Measurements from ENCODE around the gene CACNA2D1.

CACNA2D1 gene

DNA sequence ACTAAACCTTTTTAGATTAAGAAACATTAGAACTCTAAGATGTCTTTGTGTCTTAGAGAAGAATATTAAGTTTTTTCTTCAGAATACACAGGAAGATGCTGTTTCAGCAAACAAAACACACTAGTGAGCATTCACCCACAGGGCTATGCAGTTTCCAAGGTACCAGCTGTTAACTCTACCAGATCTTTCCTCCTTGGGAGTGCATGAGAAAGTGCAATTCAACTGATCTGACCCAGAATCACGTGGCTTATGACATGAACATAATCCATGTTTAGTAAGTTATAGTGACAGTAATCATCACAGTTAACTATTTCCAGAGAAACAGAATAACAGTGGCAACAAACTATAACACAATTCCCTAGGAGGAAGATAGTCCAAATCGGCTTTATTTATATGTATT, 270.7 kb downstream of the CACNA2D1 start:
- H3K4me1 ChIP-seq (ENCODE audit: control insufficient read depth in 2 of 2, insufficient read depth in 1 of 2, low read depth in 1 of 2, low read length in 2 of 2): no peaks in the 10 kb centered on the region
- no peak overlapping the region for H3K4me2 ChIP-seq (ENCODE audit: insufficient read depth, low read length, poor library complexity, severe bottlenecking)
- no peak overlapping the region for H4K8ac ChIP-seq (ENCODE audit: low read depth, low read length)
- H3K4me3 ChIP-seq (ENCODE audit: low read length in 2 of 2): no peak overlapping the region
- H2BK5ac ChIP-seq (ENCODE audit: low read length): no peak overlapping the region
- H3K14ac ChIP-seq (ENCODE audit: low read length): no peak overlapping the region
- no CpG with 5 or more reads among the region's 2 CpGs for WGBS, 2 donors (ENCODE audit: extremely low coverage in 2 of 2, insufficient read length in 2 of 2, insufficient replicate concordance in 1 of 2)
- H3K79me1 ChIP-seq (ENCODE audit: low read depth, low read length): no peaks in the 10 kb centered on the region
- H4K91ac ChIP-seq (ENCODE audit: low read depth, low read length, poor library complexity): no peak overlapping the region
- H3K23ac ChIP-seq (ENCODE audit: low read depth, low read length, poor library complexity): no peak overlapping the region
- H2BK12ac ChIP-seq (ENCODE audit: low read length): no peak overlapping the region
- no peak overlapping the region for H2AFZ ChIP-seq (ENCODE audit: low read length)
- no peak for DNase-seq (ENCODE audit: low spot score)
- H3K9ac ChIP-seq (ENCODE audit: low read depth, low read length, poor library complexity): no peak overlapping the region
- no peak overlapping the region for H2BK120ac ChIP-seq (ENCODE audit: low read depth, low read length)
- no peak overlapping the region for H3K18ac ChIP-seq (ENCODE audit: low read length)
- H3K27me3 ChIP-seq (ENCODE audit: control insufficient read depth in 3 of 3, insufficient read depth in 3 of 3, low read depth in 1 of 3, low read length in 3 of 3): no peaks in the 10 kb centered on the region
- no peak overlapping the region for H3K4ac ChIP-seq (ENCODE audit: low read length)
- no peak overlapping the region for H3K27ac ChIP-seq (replicated peaks; ENCODE audit: low read length)
- no peak overlapping the region for H2BK15ac ChIP-seq (ENCODE audit: low read length)
- no peak overlapping the region for H2AK5ac ChIP-seq (ENCODE audit: low read depth, low read length)
- H3K36me3 ChIP-seq (replicated peaks in 1 of 2; ENCODE audit: control insufficient read depth in 2 of 2, insufficient read depth in 2 of 2, low read length in 2 of 2): no peaks in the 10 kb centered on the region
- H3K9me3 ChIP-seq (replicated peaks in 1 of 2; ENCODE audit: control insufficient read depth in 2 of 2, insufficient read depth in 1 of 2, low read depth in 1 of 2, low read length in 2 of 2): no peaks in the 10 kb centered on the region

DNA sequence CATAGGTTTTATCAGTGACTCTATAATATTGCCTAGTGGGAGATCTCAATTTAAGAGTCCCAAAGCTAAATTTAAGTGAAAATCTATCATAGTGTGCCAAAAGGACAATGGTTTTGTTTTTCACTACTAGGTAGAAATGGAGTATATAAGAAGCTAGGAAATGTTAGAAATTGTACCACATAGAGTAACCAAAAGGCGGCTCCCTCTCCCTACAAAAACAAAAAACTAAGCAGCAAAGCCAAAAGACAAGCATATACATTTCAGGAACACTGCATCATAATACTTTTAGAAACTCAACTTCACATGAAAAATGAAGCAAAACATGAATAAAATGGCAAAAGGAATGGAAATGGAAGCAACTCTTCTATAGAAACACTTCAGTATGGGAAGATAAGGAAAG, 271.6 kb downstream of the CACNA2D1 start:
- Histone ChIP-seq H3K36me3 (replicated peaks in 1 of 2; ENCODE audit: control insufficient read depth in 2 of 2, insufficient read depth in 2 of 2, low read length in 2 of 2) (no peaks in the 10 kb centered on the region), H3K9ac (ENCODE audit: low read depth, low read length, poor library complexity) (no peak overlapping the region), H2AK5ac (ENCODE audit: low read depth, low read length) (no peak overlapping the region), H2BK15ac (ENCODE audit: low read length) (no peak overlapping the region), H3K4me1 (ENCODE audit: control insufficient read depth in 2 of 2, insufficient read depth in 1 of 2, low read depth in 1 of 2, low read length in 2 of 2) (no peaks in the 10 kb centered on the region), H2BK120ac (ENCODE audit: low read depth, low read length) (no peak overlapping the region), H3K14ac (ENCODE audit: low read length) (no peak overlapping the region), H2BK5ac (ENCODE audit: low read length) (no peak overlapping the region), H3K27me3 (ENCODE audit: control insufficient read depth in 3 of 3, insufficient read depth in 3 of 3, low read depth in 1 of 3, low read length in 3 of 3) (no peaks in the 10 kb centered on the region), H3K79me1 (ENCODE audit: low read depth, low read length) (no peaks in the 10 kb centered on the region), H3K4me3 (ENCODE audit: low read length in 2 of 2) (no peak overlapping the region), H3K18ac (ENCODE audit: low read length) (no peak overlapping the region), H2AFZ (ENCODE audit: low read length) (no peak overlapping the region), H3K4ac (ENCODE audit: low read length) (no peak overlapping the region), H3K27ac (replicated peaks; ENCODE audit: low read length) (no peak overlapping the region), H4K8ac (ENCODE audit: low read depth, low read length) (no peak overlapping the region), H3K23ac (ENCODE audit: low read depth, low read length, poor library complexity) (no peak overlapping the region), H3K9me3 (replicated peaks in 1 of 2; ENCODE audit: control insufficient read depth in 2 of 2, insufficient read depth in 1 of 2, low read depth in 1 of 2, low read length in 2 of 2) (no peaks in the 10 kb centered on the region), H4K91ac (ENCODE audit: low read depth, low read length, poor library complexity) (no peak overlapping the region), H2BK12ac (ENCODE audit: low read length) (no peak overlapping the region), H3K4me2 (ENCODE audit: insufficient read depth, low read length, poor library complexity, severe bottlenecking) (no peak overlapping the region)
- no peak for DNase-seq (ENCODE audit: low spot score)
- no CpG with 5 or more reads among the region's 1 CpG for WGBS, 2 donors (ENCODE audit: extremely low coverage in 2 of 2, insufficient read length in 2 of 2, insufficient replicate concordance in 1 of 2)

DNA sequence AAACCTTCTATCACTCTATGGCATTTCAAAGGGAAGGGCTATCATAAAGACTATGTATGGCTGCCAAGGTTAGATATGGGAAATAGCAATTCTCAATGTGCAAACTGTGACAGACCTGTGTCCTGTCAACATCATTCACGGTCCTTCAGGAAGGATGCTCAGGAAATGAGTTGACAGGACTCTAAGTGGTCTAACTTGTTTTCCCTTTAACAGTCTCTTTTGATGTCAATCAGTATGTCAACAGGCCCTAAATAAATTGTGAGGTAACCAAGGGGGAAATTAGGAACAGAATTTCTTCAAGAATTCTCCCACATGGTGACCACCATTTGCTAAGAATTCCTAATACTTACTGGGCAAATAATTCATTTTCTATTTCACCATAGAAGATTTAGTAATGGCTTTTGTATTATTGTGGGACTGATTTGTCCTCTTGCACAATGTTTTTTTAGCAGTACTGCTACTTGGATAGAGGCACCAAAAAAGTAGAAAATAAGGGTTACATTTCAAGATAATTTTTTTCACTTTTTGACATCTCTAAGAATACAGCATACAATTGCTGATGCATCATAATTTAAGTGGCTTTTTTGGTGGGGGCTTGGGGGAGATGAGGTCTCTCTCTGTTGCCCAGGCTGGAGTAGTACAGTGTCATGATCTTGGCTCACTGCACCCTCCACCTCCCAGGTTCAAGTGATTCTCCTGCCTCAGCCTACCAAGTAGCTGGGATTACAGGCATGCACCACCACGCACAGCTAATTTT, 275.8 kb downstream of the CACNA2D1 start:
- WGBS, 2 donors (ENCODE audit: extremely low coverage in 2 of 2, insufficient read length in 2 of 2, insufficient replicate concordance in 1 of 2): no CpG with 5 or more reads among the region's 2 CpGs
- H3K79me1 ChIP-seq (ENCODE audit: low read depth, low read length): no peaks in the 10 kb centered on the region
- no peak overlapping the region for H2AFZ ChIP-seq (ENCODE audit: low read length)
- H3K9me3 ChIP-seq (replicated peaks in 1 of 2; ENCODE audit: control insufficient read depth in 2 of 2, insufficient read depth in 1 of 2, low read depth in 1 of 2, low read length in 2 of 2): no peaks in the 10 kb centered on the region
- no peak overlapping the region for H2BK120ac ChIP-seq (ENCODE audit: low read depth, low read length)
- H3K4ac ChIP-seq (ENCODE audit: low read length): no peak overlapping the region
- H3K4me3 ChIP-seq (ENCODE audit: low read length in 2 of 2): no peak overlapping the region
- H3K27me3 ChIP-seq (ENCODE audit: control insufficient read depth in 3 of 3, insufficient read depth in 3 of 3, low read depth in 1 of 3, low read length in 3 of 3): no peaks in the 10 kb centered on the region
- H4K91ac ChIP-seq (ENCODE audit: low read depth, low read length, poor library complexity): no peak overlapping the region
- peaks cover 0 to 1% of the 10 kb centered on the region in 2 donors for H3K4me1 ChIP-seq (ENCODE audit: control insufficient read depth in 2 of 2, insufficient read depth in 1 of 2, low read depth in 1 of 2, low read length in 2 of 2)
- no peak overlapping the region for H2BK5ac ChIP-seq (ENCODE audit: low read length)
- no peak overlapping the region for H2BK15ac ChIP-seq (ENCODE audit: low read length)
- no peak overlapping the region for H3K4me2 ChIP-seq (ENCODE audit: insufficient read depth, low read length, poor library complexity, severe bottlenecking)
- H2BK12ac ChIP-seq (ENCODE audit: low read length): no peak overlapping the region
- no peak overlapping the region for H4K8ac ChIP-seq (ENCODE audit: low read depth, low read length)
- H3K18ac ChIP-seq (ENCODE audit: low read length): no peak overlapping the region
- no peak for DNase-seq (ENCODE audit: low spot score)
- H2AK5ac ChIP-seq (ENCODE audit: low read depth, low read length): no peak overlapping the region
- H3K27ac ChIP-seq (replicated peaks; ENCODE audit: low read length): no peak overlapping the region
- H3K23ac ChIP-seq (ENCODE audit: low read depth, low read length, poor library complexity): no peak overlapping the region
- no peak overlapping the region for H3K9ac ChIP-seq (ENCODE audit: low read depth, low read length, poor library complexity)
- no peaks in the 10 kb centered on the region for H3K36me3 ChIP-seq (replicated peaks in 1 of 2; ENCODE audit: control insufficient read depth in 2 of 2, insufficient read depth in 2 of 2, low read length in 2 of 2)
- no peak overlapping the region for H3K14ac ChIP-seq (ENCODE audit: low read length)

DNA sequence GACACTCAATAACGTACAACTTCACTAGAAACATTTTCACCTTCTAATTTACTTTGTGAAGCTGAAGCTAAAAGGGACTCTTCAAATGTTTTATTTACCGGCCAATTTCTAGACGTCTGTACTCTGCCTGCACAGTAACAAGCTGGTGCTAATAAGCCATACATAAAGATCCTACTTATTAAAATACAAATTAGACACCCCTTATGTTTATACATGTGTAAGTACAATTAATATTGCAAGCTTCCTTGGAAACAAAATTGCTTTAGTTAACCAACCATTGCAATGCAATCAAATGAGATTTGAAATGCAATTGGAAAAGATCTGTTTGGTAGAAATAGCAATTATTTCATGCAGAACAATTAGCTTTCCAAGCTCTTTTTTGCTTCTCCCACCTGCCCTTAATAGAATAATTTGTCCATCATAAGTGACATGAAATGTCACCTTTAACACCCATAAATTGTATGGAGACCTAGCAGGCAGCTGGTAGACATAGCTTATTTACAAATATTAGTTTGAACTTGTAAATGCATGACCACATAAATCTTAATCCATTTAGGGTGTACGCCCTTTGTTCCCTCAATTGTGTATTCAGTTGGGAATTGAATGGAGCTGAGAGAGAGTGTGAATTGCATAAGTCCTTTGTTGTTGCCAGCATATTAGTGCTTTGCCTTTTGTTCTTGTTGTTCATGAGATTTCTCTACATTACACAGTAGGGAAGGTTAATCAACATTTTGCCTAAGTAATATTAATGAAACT, 277.1 kb downstream of the CACNA2D1 start:
- no CpG with 5 or more reads among the region's 4 CpGs for WGBS, 2 donors (ENCODE audit: extremely low coverage in 2 of 2, insufficient read length in 2 of 2, insufficient replicate concordance in 1 of 2)

More for the DNA sequence above, 277.1 kb downstream of the CACNA2D1 start:
- Histone ChIP-seq H3K4ac (ENCODE audit: low read length) (no peak overlapping the region), H3K9ac (ENCODE audit: low read depth, low read length, poor library complexity) (no peak overlapping the region), H2BK12ac (ENCODE audit: low read length) (no peak overlapping the region), H3K18ac (ENCODE audit: low read length) (no peak overlapping the region), H3K27ac (replicated peaks; ENCODE audit: low read length) (no peak overlapping the region), H2AFZ (ENCODE audit: low read length) (no peak overlapping the region), H3K9me3 (replicated peaks in 1 of 2; ENCODE audit: control insufficient read depth in 2 of 2, insufficient read depth in 1 of 2, low read depth in 1 of 2, low read length in 2 of 2) (no peaks in the 10 kb centered on the region), H4K8ac (ENCODE audit: low read depth, low read length) (no peak overlapping the region), H3K23ac (ENCODE audit: low read depth, low read length, poor library complexity) (no peak overlapping the region), H2BK15ac (ENCODE audit: low read length) (no peak overlapping the region), H2BK5ac (ENCODE audit: low read length) (no peak overlapping the region), H3K14ac (ENCODE audit: low read length) (no peak overlapping the region), H2BK120ac (ENCODE audit: low read depth, low read length) (no peak overlapping the region), H3K79me1 (ENCODE audit: low read depth, low read length) (no peaks in the 10 kb centered on the region), H3K4me2 (ENCODE audit: insufficient read depth, low read length, poor library complexity, severe bottlenecking) (no peak overlapping the region), H4K91ac (ENCODE audit: low read depth, low read length, poor library complexity) (no peak overlapping the region), H3K4me3 (ENCODE audit: low read length in 2 of 2) (no peak overlapping the region), H3K36me3 (replicated peaks in 1 of 2; ENCODE audit: control insufficient read depth in 2 of 2, insufficient read depth in 2 of 2, low read length in 2 of 2) (no peaks in the 10 kb centered on the region), H3K27me3 (ENCODE audit: control insufficient read depth in 3 of 3, insufficient read depth in 3 of 3, low read depth in 1 of 3, low read length in 3 of 3) (no peaks in the 10 kb centered on the region), H3K4me1 (ENCODE audit: control insufficient read depth in 2 of 2, insufficient read depth in 1 of 2, low read depth in 1 of 2, low read length in 2 of 2) (peaks cover 0 to 1% of the 10 kb centered on the region in 2 donors), H2AK5ac (ENCODE audit: low read depth, low read length) (no peak overlapping the region)
- no peak for DNase-seq (ENCODE audit: low spot score)
